ENCODE measurements around the gene LHCGR.
"Not testable (repeated sequence)": the region's sequence is repeated elsewhere in the genome, so short reads cannot be mapped to it uniquely, and the experiment has no call there.

The LHCGR gene

DNA sequence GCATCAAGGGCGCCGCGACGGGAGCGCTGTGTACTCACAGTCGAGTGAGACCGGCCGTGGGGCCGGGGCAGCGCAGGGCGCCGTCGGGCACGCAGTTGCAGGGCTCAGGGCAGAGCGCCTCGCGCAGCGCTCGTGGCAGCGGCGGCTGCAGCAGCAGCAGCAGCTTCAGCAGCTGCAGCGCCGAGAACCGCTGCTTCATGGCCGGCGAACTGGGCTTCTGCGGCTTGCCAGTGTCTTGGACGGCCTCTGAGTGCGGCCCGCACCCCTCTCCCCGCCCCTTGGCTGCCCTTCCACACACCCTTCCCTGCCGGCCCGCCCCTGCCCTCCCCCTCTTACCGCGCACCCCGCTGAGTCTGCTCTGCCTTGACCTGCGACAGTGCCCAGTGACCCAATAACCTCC, at the start of gene LHCGR:
Gene LHCGR, minus strand, starts transcription at position 252 of the 400 bp plus-strand sequence. Its CDS starts 53 bp downstream, at position 199.
- DNase-seq: no peak

DNA sequence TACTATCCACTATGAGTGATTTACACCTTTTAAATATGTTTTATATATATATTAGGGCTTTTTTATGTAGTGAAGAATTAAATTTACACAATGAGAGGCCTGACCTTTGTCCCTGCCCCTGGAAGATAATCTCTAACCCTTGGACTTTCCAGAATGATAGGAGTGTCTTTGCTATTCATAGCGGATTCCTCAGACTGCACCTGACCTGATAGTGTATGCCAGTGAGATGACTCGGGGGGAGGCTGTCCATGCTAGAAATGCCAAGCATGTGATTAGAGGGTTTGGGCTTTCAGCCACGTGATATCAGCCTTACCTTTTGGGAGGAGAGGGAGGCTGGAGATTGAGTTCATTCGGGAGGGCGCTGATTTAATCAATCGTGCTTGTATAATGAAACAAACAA, 44.1 kb upstream of the LHCGR start:
- no peak for DNase-seq

DNA sequence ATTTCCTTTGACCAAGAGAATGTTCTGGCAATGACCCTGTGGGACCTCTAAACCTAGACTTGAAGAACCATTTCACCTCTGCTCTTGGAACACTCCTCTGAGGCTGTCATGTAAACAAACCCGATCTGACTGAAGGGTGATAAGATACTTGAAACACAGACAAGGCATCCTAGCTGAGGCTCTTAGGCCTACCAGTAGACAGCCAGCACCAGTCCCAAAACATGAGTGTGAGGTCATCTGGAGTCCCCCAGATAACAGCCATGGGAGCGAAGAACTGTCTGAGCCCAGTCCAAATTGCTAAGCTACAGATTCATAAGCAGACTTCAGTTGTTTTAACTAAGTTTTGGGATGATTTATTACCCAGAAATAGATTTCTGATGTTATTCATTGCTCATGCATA, 39.5 kb upstream of the LHCGR start:
- no peak for DNase-seq

DNA sequence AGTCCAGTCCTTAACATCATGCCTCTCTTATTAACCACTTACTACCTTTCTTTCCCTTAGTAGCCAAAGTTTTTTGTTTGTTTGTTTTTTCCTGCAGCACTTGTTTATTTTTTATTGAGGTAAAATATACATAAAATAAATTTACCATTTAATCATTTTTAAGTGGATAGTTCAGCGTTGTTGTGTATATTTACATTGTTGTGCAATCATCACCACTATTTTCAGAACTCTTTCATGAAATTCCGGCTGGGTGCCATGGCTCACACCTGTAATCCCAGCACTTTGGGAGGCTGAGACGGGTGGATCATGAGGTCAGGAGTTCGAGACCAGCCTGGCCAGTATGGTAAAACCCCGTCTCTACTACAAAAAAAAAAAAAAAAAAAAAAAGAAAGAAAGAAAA, 38.1 kb upstream of the LHCGR start:
- DNase-seq: no peak

DNA sequence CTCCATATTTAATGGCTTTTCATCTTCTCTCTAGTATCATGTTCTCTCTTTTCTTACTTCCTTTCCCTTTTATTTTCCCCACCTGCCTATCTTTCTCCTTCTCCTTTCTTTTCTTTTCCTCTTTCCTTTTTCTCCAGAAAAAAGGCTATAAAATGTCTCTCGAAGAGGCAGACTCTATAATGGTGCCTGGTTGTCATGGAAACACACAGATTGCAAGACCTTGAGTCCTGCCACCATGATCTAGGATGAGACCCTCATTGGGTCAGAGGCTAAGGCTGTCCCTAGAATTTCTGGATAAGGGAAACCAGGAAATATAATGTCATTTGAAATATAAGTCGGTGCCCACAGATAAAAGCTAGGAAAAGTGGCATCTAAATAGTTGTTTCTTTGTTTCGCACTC, 36.5 kb upstream of the LHCGR start:
- no peak for DNase-seq

DNA sequence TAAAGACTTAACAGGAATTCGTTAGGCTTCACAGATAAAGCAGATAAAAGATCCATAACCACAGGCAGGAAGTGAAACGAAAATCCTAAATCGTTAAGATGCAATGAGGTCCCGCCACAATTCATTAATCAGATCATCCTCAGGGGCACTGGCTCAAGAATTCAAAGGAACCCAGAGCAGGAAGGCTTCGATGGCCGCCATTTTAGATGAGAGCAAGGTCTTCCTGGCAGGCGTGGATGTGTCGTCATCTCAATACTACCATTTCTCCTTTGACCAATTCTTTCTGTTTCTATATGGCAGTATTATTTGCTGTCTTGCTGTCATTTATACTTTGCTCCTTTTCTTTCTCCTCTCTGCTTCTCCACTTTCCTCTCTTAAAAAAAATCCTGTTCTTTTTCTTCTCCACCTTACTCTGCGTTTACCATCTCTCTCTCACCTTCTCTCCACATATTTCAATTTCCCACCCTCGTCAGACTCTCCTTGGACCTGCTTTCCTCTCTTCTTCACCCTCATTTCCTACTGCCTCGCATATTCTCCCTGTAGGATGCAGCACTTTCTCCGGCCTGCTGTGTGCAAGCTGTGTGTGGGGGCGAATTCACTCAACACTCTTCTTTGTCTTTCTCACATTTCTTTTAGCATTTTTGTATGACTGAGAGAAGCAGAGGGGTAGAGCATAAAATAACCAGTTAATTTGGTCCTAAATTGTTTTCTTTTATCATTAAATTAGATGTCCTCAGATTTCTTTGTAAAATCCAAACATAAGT, 35.1 kb upstream of the LHCGR start:
- no peak for DNase-seq

DNA sequence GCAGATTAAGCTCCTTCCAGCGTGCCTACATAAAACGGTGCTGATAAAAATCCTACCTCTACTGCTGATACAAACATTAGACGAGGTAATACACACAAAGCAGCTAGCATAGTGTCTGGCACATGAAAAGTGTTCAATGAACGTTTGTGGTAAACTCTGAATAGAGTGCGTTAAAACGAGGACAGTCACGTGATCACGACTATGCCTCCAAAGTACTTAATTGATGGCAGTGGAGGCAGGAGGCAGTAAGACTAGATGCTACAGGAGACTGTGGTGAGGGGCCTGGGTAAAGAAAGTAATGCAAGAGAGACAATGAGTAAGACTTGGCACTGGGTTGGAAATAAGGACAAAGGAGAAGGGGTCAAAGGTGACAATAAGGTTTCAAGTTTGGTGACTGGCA, 32.1 kb upstream of the LHCGR start:
- no peak for DNase-seq

DNA sequence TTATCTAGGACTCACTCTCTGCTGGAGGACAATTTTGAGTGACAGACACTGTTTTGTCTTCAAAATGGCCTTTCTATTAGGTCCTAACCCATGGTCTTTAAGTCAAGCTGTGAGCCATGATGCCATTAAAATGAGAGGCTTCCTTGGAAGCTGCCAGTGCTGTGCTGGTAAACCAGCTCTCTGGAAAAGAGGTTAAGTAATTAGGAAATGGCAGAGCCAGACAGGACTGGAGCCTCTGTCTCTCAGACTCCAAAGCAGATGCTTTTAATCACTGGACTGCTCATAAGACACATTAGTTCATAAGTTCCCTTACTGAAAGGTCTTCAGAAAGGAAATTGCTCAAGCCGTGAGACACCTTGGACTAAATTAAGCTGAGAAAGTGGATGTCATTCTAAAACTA, 25.8 kb upstream of the LHCGR start:
- DNase-seq: no peak

DNA sequence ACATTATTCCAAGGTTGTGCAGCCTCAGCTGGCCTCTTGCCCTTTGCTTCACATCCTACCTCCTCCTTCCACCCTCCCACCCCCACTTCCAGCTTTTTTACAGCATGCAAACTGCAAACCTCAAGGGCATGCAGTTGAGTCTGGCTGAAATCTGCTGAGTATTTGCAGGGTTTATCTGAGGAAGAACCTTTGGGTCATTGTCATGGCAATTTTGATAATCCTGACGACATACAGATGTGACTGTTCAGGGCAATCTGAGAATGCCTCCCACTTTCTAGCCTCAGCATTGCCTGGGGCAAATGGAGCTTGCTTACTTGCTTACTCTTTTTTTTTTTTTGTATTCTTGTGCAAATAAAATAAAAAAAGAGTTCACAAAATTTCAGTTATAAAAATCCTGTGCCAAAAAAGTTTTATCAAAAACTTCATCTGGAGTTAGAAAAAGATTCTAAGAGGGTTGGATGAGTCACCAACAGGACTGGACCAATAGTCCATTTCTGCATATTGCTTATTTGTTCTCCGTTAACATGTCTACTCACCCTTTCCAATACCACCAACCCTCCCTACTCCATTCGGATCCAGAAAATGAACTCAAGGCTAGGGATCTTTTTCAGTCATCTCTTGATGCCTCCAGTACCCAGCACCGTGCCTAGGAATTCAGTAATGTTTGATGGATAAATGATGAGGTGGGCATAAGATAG, 23.6 kb upstream of the LHCGR start:
- DNase-seq: no peak

DNA sequence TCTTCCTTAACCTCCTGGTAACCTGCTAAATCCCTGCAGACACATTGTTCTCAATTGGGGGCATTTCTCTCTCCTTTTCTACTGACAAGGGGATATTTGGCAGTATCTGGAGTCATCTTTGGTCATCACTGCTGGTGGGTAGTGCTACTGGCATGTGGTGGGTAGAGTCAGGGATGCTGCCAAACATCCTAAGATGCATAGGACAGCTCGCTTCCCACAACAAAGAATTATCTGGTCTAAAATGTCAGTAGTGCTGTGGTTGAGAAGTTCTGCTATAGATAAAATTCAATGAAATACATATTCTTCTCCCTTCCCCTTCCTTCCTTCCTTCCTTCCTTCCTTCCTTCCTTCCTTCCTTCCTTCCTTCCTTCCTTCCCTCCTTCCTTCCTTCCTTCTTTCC, 18.7 kb upstream of the LHCGR start:
- no peak for DNase-seq

DNA sequence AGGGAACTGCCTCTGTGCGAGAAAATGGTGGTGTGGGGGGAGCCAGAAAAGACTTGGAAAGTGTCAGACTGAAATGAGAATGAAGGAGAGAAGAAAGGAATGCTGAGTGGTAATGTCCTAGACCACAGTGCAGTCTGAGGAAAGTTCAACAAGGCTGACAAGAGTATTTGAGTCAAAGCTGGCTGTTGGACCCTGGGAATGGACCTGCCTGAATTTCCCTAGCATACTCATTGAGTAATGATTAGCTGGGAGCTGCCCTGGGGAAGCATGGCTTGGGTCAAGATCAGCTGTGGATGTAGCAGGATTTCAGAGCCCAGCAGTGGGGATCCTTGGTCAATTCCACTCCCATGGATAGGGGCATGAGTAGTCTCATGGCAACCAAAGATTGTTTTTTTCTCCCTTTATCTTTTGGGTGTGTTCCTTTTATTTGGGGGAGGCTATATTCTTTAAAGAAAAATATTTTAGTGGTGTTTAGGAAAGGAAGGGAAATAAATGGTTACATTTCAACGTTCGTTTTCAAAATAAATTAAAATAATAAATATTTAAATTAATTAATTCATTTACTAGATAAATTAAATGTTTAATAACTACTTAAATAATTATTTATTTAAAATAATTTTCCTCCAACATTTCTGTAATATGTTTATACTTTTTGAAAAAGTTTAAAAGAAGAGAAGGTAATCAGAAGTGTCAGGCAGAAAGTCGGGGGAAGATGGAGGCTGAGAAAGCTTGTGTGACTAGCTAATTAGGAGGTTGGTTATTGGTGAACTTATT, 15.9 kb upstream of the LHCGR start:
- DNase-seq: no peak

DNA sequence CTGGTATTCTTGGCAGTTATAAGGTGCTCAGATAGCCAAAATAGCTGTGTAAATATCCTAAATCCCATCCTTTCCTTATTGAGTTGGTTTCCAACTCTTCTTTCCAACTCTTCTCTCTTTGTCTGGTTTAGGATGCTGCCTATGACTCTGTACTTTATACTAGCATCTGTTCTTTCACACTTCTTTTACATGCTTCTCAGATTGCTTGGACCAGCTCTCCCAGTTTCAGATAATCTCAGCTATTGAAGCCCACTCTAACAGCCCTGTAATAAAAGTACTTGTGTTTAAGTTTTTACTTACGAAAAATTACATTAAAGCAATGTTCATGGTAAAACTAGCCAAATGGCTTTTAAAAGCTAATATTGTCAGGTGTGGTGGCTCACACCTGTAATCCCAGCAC, 14.7 kb upstream of the LHCGR start:
- DNase-seq: no peak

DNA sequence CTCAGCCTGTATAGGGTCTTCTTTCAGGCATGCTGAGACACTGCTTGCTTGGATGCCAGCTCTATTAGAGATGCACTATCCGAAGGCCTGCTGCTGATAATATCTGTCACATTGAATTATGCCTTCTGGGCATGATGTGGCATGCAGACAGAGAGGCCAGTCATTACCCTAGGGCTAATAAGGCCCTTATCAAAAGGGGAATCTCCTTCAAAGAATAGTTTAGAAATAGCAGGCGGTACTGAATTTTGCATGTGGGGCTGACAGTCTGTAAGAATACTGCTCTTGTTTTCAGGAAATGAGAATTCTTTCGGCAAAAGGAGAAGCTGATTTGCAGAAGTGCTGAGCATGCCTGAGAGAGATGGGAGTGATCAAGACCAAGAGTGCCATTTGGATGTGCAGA, 13.1 kb upstream of the LHCGR start:
- DNase-seq: no peak

DNA sequence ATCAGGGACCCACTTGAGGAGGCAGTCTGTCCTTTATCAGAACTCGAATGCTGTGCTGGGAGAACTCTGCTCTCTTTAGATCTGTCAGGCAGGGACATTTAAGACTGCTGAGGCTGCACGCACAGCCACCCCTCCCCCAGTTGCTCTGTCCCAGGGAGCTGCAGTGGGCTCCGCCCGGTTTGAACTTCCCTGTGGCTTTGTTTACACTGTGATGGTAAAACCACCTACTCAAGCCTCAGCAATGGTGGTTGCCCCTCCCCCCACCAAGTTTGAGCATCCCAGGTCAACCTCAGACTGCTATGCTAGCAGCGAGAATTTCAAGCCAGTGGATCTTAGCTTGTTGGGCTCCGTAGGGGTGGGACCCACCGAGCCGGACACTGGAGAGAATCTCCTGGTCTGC, 11.8 kb upstream of the LHCGR start:
- peak in 1 of 2 experiments; percentile 34 for DNase-seq

DNA sequence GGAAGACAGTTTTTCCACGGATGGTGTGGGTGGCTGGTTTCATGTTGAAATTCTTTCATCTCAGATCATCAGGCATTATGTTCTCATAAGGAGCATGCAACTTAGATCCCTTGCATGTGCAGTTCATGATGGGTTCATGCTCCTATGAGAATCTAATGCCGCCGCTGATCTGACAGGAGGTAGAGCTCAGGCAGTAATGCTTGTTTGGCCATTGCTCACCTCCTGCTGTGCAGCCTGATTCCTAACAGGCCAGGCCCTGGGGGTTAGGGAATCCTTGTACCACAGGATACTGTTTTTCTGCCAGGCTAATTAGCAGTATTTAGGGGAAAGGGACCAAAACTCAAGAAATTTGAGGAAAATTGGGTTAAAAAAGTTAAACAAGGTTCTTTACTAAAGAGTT, 5.3 kb upstream of the LHCGR start:
- no peak for DNase-seq

DNA sequence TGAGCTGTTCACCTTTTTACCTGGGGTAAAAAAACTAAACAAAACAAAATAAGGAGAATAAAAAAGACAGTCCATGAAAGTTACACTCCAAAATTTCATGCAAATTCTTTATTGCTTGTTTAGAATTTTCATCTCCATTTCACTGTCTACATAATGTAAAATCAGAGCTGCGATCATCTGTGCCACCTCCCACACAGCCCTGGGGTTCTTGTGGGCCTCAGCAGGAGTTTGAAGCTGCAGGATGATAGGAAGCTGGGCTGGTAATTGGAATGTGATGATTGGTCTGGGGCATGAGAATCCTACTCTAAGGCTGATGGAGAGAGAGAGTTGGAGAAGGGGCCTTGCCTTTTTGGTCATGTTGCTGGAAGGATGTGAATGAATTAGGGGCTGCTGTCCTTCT, 4.2 kb upstream of the LHCGR start:
- no peak for DNase-seq

DNA sequence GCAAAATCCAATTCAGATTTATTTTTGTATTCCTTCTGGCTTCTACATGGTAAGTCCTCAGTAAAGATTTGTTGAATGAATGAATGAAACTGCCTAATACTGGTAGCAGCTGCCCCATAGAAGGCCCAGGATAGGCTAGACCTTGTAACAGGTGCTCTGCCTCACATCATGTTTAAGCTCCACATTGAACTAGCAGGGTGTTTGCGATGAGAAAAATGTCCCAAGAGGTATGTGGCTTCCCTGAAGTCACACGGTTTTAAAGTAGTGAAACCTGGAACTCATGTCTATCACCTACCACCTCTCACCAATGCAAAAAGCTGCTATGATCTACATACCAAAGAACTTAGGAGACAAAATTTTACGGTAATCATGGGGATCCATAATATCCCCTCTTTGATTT, 765 bp upstream of the LHCGR start:
- no peak for DNase-seq

DNA sequence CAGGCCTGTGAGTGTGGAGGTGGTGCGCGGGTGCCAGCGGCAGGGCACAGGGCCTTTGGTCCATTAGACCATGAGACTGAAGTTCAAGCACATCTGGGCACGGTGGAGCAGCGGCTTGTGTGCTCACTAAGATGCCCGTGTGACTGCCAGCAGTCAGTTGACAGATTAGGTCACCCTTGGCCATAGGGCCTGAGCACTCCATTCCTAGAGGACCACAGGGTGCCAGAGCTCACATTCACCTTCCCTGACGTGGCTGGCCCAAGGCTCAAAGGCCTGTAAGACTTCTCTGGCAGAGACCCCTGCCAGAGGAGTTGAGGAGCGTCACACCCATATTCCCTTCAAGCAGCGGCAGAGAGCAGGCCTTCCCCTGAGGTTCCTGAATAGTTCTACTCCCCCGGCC, 650 bp downstream of the LHCGR start:
- DNase-seq: no peak

DNA sequence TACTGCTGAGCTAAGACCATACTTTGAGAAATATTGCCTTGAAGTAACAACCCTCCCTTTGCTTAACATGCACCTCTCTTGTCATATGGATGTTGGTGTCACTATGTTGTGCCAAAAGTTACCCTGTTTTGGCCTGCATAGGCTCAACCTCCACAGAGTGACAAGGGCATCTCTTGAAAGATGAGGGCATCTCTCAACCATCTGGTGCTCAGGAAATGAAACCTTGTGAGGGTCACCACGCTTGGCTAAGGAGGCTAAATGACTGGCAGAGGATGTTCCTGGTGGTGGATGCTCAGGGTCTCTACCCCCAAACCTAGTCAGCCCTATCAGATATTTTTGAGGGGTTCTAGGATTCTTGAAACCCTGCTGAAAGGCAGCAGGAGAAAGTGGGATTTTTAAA, 2.3 kb downstream of the LHCGR start:
- no peak for DNase-seq

DNA sequence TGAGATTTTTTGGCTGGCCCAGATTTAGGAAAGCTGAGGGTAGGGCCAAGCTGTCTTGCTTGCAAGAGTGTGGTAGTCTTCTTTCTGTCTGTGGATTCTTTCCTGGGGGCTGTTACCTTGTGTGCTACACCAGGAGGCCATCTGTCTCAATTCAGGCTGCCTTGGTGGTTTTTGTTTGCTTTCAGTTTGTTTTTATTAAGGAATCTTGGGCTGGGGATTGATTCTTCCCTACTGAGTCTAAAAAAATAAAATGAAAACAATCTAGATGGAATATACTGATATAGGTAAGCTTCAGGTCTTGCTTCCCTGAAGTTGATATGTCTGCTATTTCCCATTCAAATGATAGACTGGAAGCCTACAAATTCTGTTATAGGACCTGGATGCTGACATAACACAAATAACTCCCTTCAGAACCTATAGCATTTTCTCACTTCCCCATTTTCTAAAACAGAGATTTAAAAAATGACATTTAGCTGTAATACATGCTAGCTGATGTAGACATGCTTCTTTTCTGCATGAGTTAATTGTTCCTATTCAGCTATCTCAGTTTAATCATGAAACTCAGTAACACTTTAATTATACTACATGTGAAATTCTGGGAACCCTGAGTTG, 5.3 kb downstream of the LHCGR start:
- DNase-seq: no peak

DNA sequence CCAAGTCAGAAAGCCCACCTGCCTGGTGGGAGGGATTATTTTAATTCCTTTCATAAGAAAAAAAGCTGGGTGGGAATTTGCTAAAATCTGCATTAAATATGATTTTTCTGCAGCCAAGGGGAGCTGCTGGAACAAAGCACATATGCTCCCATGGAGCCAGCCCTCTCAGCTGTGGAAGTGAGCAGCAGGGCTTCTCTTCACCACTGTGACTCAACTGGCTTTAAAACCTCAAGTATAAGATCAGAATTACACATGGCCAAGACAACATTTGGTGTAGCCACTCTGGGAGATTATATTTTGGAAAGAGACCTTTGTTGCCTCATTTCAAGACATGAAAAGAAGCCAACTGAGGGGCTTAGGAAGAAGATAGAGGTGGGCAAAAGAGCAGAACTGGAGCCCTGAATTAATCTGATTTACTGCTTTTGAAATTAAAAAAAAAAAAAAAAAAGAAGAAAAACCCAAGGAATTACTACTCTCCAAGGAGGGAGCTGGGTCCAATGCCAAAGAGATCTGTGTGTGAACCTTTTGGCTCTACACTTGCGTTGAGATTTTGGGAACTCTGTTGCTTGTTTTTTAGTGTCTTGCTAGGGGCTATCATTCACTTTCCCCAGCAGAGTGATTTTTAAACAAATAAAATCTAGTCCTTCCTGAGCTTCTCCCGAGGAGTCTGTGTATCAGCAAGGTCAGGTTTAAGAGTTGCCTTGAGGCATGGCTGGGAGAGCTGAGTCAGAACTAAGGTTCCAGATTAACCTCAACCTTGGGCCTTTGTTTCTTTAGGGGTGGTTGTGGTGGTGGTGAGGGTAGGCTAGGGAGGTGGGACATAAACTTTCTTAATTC, 6.0 kb downstream of the LHCGR start:
- no peak for DNase-seq

DNA sequence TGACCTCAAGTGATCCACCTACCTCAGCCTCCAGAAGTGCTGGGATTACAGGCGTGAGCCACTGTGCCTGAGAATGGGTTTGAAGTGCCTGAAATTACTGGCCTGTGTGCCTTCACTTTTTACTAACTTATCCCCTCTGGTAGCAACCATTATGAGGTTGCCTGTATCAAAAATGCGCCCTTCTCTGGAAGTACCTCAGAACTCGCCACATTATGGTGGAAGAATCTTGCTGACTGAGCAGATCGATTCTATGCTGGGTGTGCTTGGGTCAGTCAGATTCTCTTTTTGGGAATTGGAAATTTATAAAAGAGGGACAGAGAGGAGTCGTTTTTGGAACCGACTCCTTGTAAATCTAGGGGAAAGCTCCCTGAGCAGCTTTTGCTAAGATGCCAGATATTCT, 8.2 kb downstream of the LHCGR start:
- no peak for DNase-seq

DNA sequence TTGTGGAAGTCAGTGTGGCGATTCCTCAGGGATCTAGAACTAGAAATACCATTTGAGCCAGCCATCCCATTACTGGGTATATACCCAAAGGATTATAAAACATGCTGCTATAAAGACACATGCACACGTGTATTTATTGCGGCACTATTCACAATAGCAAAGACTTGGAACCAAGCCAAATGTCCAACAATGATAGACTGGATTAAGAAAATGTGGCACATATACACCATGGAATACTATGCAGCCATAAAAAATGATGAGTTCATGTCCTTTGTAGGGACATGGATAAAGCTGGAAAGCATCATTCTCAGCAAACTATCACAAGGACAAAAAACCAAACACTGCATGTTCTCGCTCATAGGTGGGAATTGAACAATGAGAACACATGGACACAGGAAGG, 16.3 kb downstream of the LHCGR start:
- DNase-seq: not testable (repeated sequence)
